ENCODE results near the gene STX4. TPM values are rescaled to one million over a fixed set of nuclear protein-coding genes. Genes with fewer than 3 reads are reported as not detected.

Gene STX4, protein sequence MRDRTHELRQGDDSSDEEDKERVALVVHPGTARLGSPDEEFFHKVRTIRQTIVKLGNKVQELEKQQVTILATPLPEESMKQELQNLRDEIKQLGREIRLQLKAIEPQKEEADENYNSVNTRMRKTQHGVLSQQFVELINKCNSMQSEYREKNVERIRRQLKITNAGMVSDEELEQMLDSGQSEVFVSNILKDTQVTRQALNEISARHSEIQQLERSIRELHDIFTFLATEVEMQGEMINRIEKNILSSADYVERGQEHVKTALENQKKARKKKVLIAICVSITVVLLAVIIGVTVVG
- 33.7 TPM for polyA plus RNA-seq (2012; ENCODE audit: low read depth, missing spikeins)

DNA sequence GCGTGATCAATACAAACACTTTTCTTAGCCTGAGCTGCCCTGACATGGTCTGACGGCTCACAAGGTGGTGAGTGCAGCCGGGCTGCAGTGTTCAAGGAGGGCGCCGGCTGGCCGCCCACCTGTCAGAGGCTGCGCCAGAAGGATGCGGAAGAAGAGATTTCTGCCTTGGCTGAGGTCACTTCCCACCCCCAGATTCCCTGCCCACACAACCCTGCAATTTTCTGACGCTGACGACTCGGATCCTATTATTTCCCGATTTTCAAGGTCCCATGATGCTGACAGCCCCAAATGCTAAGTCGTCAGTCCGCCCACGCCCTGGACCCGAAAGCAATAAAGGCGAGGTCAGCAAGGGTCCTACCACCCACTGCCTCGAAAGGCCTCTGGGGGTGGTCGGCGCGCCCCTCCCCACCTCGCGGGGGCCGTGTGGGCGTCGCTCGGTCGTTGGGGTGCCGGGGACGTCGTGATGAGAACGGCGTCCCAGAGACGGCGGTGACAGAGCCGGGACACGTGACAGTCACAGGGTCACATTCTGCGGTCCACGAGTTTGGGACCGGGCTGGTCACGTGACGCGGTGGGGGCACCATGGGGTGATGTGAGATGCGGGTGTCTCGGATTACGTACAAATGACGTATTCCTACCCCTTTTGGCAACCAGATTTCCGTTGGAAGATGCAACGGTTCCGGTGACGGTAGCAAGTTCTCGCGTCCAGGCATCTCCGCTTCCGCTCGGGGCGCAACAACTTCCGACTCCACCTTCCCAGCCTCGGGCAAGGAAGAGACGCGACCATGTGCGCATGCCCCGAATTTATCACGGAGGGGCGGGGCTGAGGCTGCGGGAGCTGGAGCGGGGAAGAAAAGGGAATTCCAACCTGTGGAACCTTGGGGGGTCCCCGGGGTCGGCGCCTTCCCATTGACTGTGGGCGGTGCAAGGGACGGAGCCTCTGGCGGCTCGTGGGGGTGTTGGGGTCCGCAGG, at the start of gene STX4:
Gene STX4 (plus strand): TSS at position 823 of the 973 bp plus-strand sequence. CDS start 248 bp downstream, outside the sequence.
- TF ChIP-seq POLR2A (IDR thresholded peaks at IDR 0.05; ENCODE audit: low read depth, low read length) = peak; percentile 59; the same call in 1 of the 2 replicates
- TF ChIP-seq POLR2AphosphoS5 (IDR thresholded peaks at IDR 0.05; ENCODE audit: low read depth, low read length) = 0 out of 2 replicates have a peak, but pooled peaks have one; percentile 27
- peak; percentile 19 for TF ChIP-seq PAX5 (IDR thresholded peaks at IDR 0.05; ENCODE audit: insufficient read depth, low read length, severe bottlenecking)
- peak; percentile 78; the same call in 1 of the 2 replicates for TF ChIP-seq POU2F2 (IDR thresholded peaks at IDR 0.05; ENCODE audit: low read depth, low read length)
- no peak for TF ChIP-seq SPI1 (IDR thresholded peaks at IDR 0.05; ENCODE audit: low read depth, low read length)
- TF ChIP-seq TAF1 (IDR thresholded peaks at IDR 0.05; ENCODE audit: low read depth, low read length) = no peak; the same call in 1 of the 2 replicates
- FAIRE-seq = peak; percentile 99
- DNase-seq (ENCODE audit: insufficient read length, low spot score) = peak; percentile 90

DNA sequence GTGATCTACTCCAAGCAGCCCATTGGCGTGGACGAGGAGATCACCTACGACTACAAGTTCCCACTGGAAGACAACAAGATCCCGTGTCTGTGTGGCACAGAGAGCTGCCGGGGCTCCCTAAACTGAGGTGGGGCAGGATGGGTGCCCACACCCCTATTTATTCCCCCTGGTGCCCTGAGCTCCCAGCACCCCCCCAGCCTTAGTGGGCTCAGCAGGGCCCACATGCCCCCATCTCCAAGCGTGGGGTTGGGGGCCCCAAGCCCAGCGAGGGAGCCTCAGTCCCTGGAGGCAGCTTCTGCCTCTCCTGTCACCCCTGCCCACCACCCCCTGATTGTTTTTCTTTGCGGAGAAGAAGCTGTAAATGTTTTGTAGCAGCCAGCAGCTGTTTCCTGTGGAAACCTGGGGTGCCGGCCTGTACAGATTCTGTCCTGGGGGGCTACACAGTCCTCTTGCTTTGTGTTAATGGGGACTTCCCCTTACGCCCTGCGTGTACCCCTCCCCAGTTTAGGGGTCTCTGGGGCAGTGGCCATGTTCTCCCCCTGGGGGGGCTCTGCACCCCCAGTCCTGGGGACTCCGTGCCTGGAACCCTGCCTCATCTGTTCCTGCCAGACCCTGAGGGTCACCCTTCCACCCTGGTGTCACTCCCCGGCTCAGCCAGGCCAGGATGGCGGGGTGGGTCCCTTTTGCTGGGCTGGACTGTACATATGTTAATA, 49.3 kb upstream of the STX4 start:
- TF ChIP-seq PAX5 (IDR thresholded peaks at IDR 0.05; ENCODE audit: insufficient read depth, low read length, severe bottlenecking) = no peak
- TF ChIP-seq SPI1 (IDR thresholded peaks at IDR 0.05; ENCODE audit: low read depth, low read length) = no peak
- TF ChIP-seq POLR2AphosphoS5 (IDR thresholded peaks at IDR 0.05; ENCODE audit: low read depth, low read length) = no peak
- no peak for TF ChIP-seq POU2F2 (IDR thresholded peaks at IDR 0.05; ENCODE audit: low read depth, low read length)
- no peak for TF ChIP-seq POLR2A (IDR thresholded peaks at IDR 0.05; ENCODE audit: low read depth, low read length)
- no peak for TF ChIP-seq TAF1 (IDR thresholded peaks at IDR 0.05; ENCODE audit: low read depth, low read length)
- FAIRE-seq (no peak), DNase-seq (ENCODE audit: insufficient read length, low spot score) (no peak)

DNA sequence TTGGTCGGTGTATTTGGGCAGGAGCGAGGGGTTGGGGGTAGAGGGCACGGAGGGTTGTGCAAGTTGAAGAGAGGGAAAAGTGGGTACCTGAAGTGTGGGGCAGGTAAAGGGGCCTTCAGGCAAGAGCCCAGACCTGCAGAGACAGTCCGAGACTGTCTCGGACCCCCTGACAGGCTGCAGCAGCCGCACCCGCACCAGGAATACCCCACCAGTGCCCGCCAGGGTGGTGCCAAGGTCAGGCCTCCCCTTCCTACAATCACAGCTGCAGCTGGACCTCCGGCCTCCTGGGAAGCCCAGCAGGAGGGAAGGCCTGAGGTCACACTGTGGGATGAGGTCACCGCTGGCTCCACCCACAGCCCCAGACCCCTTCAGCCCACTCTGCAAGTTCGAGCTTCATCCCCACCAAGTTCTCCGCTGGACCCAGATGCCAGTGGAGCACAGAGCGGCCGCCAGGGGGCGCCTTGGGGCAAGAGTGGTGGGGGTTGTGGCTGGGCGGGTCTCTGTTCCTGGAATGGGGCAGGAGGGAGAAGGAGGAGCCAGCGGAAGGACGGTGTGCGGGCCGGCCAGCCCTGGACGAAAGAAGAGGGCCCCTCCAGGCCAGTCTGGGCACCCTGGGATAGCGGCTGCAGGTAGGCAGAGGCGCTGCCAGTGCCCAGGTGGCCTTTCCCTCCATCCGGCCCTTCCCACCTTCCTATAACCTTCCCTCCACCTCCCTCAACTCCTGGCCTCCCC, 48.5 kb upstream of the STX4 start, which contains the start of gene HSD3B7:
Gene HSD3B7 (plus strand): TSS at position 539 of the 732 bp plus-strand sequence. CDS start 452 bp downstream, outside the sequence.
- peak; percentile 88 for FAIRE-seq
- no peak for TF ChIP-seq PAX5 (IDR thresholded peaks at IDR 0.05; ENCODE audit: insufficient read depth, low read length, severe bottlenecking)
- peak; percentile 55; the same call in 1 of the 2 replicates for TF ChIP-seq POLR2AphosphoS5 (IDR thresholded peaks at IDR 0.05; ENCODE audit: low read depth, low read length)
- TF ChIP-seq POU2F2 (IDR thresholded peaks at IDR 0.05; ENCODE audit: low read depth, low read length) = peak; percentile 19; the same call in 1 of the 2 replicates
- peak; percentile 97 for DNase-seq (ENCODE audit: insufficient read length, low spot score)

DNA sequence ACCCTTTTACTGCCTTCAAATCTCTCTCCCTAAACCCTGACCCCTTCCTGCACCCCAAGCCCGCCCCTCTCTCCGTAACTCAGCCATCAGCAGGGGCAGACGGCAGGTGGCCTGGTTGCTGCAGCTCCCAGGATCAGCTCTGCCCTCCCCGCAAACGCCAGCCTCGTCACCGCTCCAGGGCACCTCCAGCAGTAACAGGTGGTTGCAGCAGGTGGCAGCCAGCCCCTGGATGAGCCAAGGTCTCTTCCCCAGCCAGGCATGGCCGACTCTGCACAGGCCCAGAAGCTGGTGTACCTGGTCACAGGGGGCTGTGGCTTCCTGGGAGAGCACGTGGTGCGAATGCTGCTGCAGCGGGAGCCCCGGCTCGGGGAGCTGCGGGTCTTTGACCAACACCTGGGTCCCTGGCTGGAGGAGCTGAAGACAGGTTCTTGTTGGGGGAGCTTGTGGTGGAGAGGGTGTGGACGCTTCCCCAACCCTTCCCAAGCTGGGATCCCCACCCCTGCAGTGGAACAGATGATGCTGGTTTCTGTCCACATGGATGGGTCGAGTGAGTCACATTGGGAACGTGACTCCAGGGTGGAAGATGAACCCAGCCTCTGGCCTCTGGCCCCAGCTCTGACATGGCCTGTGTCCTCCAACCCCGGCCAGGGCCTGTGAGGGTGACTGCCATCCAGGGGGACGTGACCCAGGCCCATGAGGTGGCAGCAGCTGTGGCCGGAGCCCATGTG, 47.8 kb upstream of the STX4 start:
- TF ChIP-seq POU2F2 (IDR thresholded peaks at IDR 0.05; ENCODE audit: low read depth, low read length) (no peak), POLR2A (IDR thresholded peaks at IDR 0.05; ENCODE audit: low read depth, low read length) (no peak), POLR2AphosphoS5 (IDR thresholded peaks at IDR 0.05; ENCODE audit: low read depth, low read length) (no peak), SPI1 (IDR thresholded peaks at IDR 0.05; ENCODE audit: low read depth, low read length) (no peak), PAX5 (IDR thresholded peaks at IDR 0.05; ENCODE audit: insufficient read depth, low read length, severe bottlenecking) (no peak), TAF1 (IDR thresholded peaks at IDR 0.05; ENCODE audit: low read depth, low read length) (no peak)
- no peak for DNase-seq (ENCODE audit: insufficient read length, low spot score)
- FAIRE-seq = no peak

DNA sequence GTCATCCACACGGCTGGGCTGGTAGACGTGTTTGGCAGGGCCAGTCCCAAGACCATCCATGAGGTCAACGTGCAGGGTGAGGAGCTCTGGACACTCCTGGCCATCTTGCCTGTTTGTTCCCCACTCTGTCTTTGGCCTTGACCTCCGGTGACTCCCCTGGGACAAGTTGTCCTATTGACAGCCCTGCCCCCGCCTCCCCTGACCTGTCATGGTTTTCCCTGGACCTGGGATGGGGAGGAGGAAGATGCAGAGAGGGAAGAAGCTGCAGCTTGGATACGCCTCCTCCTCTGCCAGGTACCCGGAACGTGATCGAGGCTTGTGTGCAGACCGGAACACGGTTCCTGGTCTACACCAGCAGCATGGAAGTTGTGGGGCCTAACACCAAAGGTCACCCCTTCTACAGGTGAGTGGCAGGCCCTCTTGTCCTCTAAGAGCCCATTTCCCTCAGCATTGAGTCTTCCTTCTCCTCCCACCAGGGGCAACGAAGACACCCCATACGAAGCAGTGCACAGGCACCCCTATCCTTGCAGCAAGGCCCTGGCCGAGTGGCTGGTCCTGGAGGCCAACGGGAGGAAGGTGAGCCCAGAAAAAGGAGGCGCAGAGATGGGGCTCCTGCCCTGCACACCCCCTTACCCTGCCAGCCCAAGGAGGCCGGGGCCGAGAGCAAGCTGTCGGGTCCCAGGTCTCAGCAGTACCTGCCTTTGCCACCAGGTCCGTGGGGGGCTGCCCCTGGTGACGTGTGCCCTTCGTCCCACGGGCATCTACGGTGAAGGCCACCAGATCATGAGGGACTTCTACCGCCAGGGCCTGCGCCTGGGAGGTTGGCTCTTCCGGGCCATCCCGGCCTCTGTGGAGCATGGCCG, 47.0 kb upstream of the STX4 start:
- no peak for DNase-seq (ENCODE audit: insufficient read length, low spot score)
- TF ChIP-seq POLR2AphosphoS5 (IDR thresholded peaks at IDR 0.05; ENCODE audit: low read depth, low read length) (no peak), SPI1 (IDR thresholded peaks at IDR 0.05; ENCODE audit: low read depth, low read length) (no peak), PAX5 (IDR thresholded peaks at IDR 0.05; ENCODE audit: insufficient read depth, low read length, severe bottlenecking) (no peak), POLR2A (IDR thresholded peaks at IDR 0.05; ENCODE audit: low read depth, low read length) (no peak), TAF1 (IDR thresholded peaks at IDR 0.05; ENCODE audit: low read depth, low read length) (no peak), POU2F2 (IDR thresholded peaks at IDR 0.05; ENCODE audit: low read depth, low read length) (no peak)
- no peak for FAIRE-seq

DNA sequence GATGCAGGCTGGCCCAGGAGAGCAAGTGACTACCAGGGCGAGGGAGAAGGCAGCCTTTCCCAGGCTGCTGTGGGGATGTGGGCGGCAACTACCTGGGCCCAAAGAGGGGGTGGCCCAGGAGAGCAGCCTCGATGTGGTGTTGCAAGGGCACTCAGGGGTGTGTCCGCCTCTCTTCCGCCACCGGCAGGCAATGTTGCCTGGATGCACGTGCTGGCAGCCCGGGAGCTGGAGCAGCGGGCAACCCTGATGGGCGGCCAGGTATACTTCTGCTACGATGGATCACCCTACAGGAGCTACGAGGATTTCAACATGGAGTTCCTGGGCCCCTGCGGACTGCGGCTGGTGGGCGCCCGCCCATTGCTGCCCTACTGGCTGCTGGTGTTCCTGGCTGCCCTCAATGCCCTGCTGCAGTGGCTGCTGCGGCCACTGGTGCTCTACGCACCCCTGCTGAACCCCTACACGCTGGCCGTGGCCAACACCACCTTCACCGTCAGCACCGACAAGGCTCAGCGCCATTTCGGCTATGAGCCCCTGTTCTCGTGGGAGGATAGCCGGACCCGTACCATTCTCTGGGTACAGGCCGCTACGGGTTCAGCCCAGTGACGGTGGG, 45.7 kb upstream of the STX4 start:
- no peak for DNase-seq (ENCODE audit: insufficient read length, low spot score)

More for the DNA sequence above, 45.7 kb upstream of the STX4 start:
- TF ChIP-seq POU2F2 (IDR thresholded peaks at IDR 0.05; ENCODE audit: low read depth, low read length) (no peak), TAF1 (IDR thresholded peaks at IDR 0.05; ENCODE audit: low read depth, low read length) (no peak), PAX5 (IDR thresholded peaks at IDR 0.05; ENCODE audit: insufficient read depth, low read length, severe bottlenecking) (no peak), SPI1 (IDR thresholded peaks at IDR 0.05; ENCODE audit: low read depth, low read length) (no peak), POLR2A (IDR thresholded peaks at IDR 0.05; ENCODE audit: low read depth, low read length) (no peak), POLR2AphosphoS5 (IDR thresholded peaks at IDR 0.05; ENCODE audit: low read depth, low read length) (no peak)
- no peak for FAIRE-seq
